H9 (cell line): ENCODE results near the gene UNC93A. TPM values are rescaled to one million over a fixed set of nuclear protein-coding genes. Genes with fewer than 3 reads are reported as not detected.

Source experiments
- DNase-seq: peaks from one replicate; pipeline ENCODE4 v3.0.0-alpha.2; 2017
- H2AFZ ChIP-seq: one replicate; pipeline ENCODE4 v1.6.1; 2013; ENCODE audit warnings: mild to moderate bottlenecking, low read length, control low read depth, moderate library complexity
- H2AK5ac ChIP-seq: 2 replicates; pipeline ENCODE4 v1.6.1; 2013; ENCODE audit warnings: low read length, control low read depth, mixed read lengths; ENCODE audit not compliant: insufficient read length
- H2BK120ac ChIP-seq: one replicate; pipeline ENCODE4 v1.6.1; 2013; ENCODE audit warnings: low read depth, mild to moderate bottlenecking, low read length, control low read depth, inconsistent platforms; ENCODE audit not compliant: poor library complexity, severe bottlenecking
- H2BK12ac ChIP-seq: 2 replicates; pipeline ENCODE4 v1.6.1; 2013; ENCODE audit warnings: low read length, control low read depth, mixed read lengths, low read depth; ENCODE audit not compliant: insufficient read length
- H2BK15ac ChIP-seq: 2 replicates; pipeline ENCODE4 v1.6.1; 2013; ENCODE audit warnings: low read depth, low read length, control low read depth
- H2BK20ac ChIP-seq: one replicate; pipeline ENCODE4 v1.6.1; 2013; ENCODE audit warnings: low read depth, mild to moderate bottlenecking, low read length, control low read depth, inconsistent platforms; ENCODE audit not compliant: poor library complexity, severe bottlenecking
- H2BK5ac ChIP-seq: 2 replicates; pipeline ENCODE4 v1.6.1; 2013; ENCODE audit warnings: low read length, control low read depth, mixed read lengths; ENCODE audit not compliant: insufficient read length
- H3K14ac ChIP-seq: 2 replicates; pipeline ENCODE4 v1.6.1; 2013; ENCODE audit warnings: low read length, control low read depth; ENCODE audit not compliant: insufficient read depth
- H3K18ac ChIP-seq: 2 replicates; pipeline ENCODE4 v1.6.1; 2013; ENCODE audit warnings: low read depth, mild to moderate bottlenecking, mixed read lengths, low read length, control low read depth; ENCODE audit not compliant: insufficient read length
- H3K23ac ChIP-seq: 2 replicates; pipeline ENCODE4 v1.6.1; 2013; ENCODE audit warnings: low read length, control low read depth, mixed read lengths, low read depth; ENCODE audit not compliant: insufficient read length
- H3K23me2 ChIP-seq: 2 replicates; pipeline ENCODE4 v1.6.1; 2013; ENCODE audit warnings: low read depth, mild to moderate bottlenecking, mixed read lengths, low read length, control low read depth; ENCODE audit not compliant: insufficient read length, poor library complexity, severe bottlenecking
- H3K27ac ChIP-seq: 2 replicates; pipeline ENCODE4 v1.5.1; 2013; ENCODE audit warnings: low read length, control low read depth, mixed read lengths, low read depth; ENCODE audit not compliant: insufficient read length
- H3K27me3 ChIP-seq: 2 replicates; pipeline ENCODE4 v1.6.1; 2013; ENCODE audit warnings: low read length, control low read depth, inconsistent platforms; ENCODE audit not compliant: insufficient read depth
- H3K4ac ChIP-seq: 2 replicates; pipeline ENCODE4 v1.6.1; 2013; ENCODE audit warnings: low read depth, mild to moderate bottlenecking, control low read depth, inconsistent platforms, low read length, moderate library complexity
- H3K4me1 ChIP-seq: 2 replicates; pipeline ENCODE4 v1.6.1; 2013; ENCODE audit warnings: low read length, control low read depth, inconsistent platforms; ENCODE audit not compliant: insufficient read depth
- H3K4me2 ChIP-seq: 2 replicates; pipeline ENCODE4 v1.6.1; 2013; ENCODE audit warnings: low read length, control low read depth, mixed read lengths; ENCODE audit not compliant: insufficient read length, insufficient read depth
- H3K56ac ChIP-seq: 2 replicates; pipeline ENCODE4 v1.6.1; 2013; ENCODE audit warnings: low read depth, mild to moderate bottlenecking, mixed read lengths, low read length, control low read depth; ENCODE audit not compliant: insufficient read length
- H3K79me1 ChIP-seq: 2 replicates; pipeline ENCODE4 v1.6.1; 2013; ENCODE audit warnings: low read depth, mild to moderate bottlenecking, moderate library complexity, low read length, control low read depth, inconsistent platforms; ENCODE audit not compliant: insufficient read depth, poor library complexity, severe bottlenecking
- H3K79me2 ChIP-seq: 2 replicates; pipeline ENCODE4 v1.6.1; 2013; ENCODE audit warnings: low read length, control low read depth, inconsistent platforms; ENCODE audit not compliant: insufficient read depth
- H3K9ac ChIP-seq: 2 replicates; pipeline ENCODE4 v1.6.1; 2013; ENCODE audit warnings: low read length, control low read depth, mixed read lengths; ENCODE audit not compliant: insufficient read length; ENCODE audit errors: extremely low read depth
- H3K9me3 ChIP-seq: one replicate; pipeline ENCODE4 v1.6.1; 2013; ENCODE audit warnings: low read depth, low read length, inconsistent platforms; ENCODE audit not compliant: control insufficient read depth
- H3T11ph ChIP-seq: one replicate; pipeline ENCODE4 v1.6.1; 2013; ENCODE audit warnings: mild to moderate bottlenecking, low read length, control low read depth, inconsistent platforms
- H4K20me1 ChIP-seq: one replicate; pipeline ENCODE4 v1.6.1; 2013; ENCODE audit not compliant: control insufficient read depth, insufficient read length, insufficient read depth
- H4K5ac ChIP-seq: 2 replicates; pipeline ENCODE4 v1.6.1; 2013; ENCODE audit warnings: low read depth, mild to moderate bottlenecking, mixed read lengths, low read length, control low read depth; ENCODE audit not compliant: insufficient read length
- H4K8ac ChIP-seq: replicated peaks from 2 replicates; pipeline ENCODE4 v1.6.1; 2013; ENCODE audit warnings: low read length, control low read depth, mixed read lengths, low read depth; ENCODE audit not compliant: insufficient read length
- H4K91ac ChIP-seq: 2 replicates; pipeline ENCODE4 v1.6.1; 2013; ENCODE audit warnings: low read depth, mild to moderate bottlenecking, moderate library complexity, mixed read lengths, low read length, control low read depth; ENCODE audit not compliant: insufficient read length
- H3K27ac Mint-ChIP-seq, 3 experiments: 2 replicates in 2 of 3; 3 replicates in 1 of 3; pipeline ENCODE4 v1.8.0; 2020 to 2021; ENCODE audit warnings: mixed read lengths in 3 of 3, mild to moderate bottlenecking in 1 of 3, moderate library complexity in 1 of 3
- H3K27me3 Mint-ChIP-seq: 2 replicates; pipeline ENCODE4 v1.8.0; 2021; ENCODE audit warnings: low read depth, mild to moderate bottlenecking, moderate library complexity, mixed read lengths
- H3K36me3 Mint-ChIP-seq, 3 experiments: 2 replicates in 2 of 3; 3 replicates in 1 of 3; pipeline ENCODE4 v1.8.0; 2020 to 2021; ENCODE audit warnings: low read depth in 3 of 3, mixed read lengths in 3 of 3; ENCODE audit not compliant: insufficient read depth in 1 of 3
- H3K4me1 Mint-ChIP-seq, 2 experiments: 2 replicates each; pipeline ENCODE4 v1.8.0; 2020; ENCODE audit warnings: mixed read lengths in 2 of 2
- H3K4me3 Mint-ChIP-seq, 2 experiments: 2 replicates in 1 of 2; 3 replicates in 1 of 2; pipeline ENCODE4 v1.8.0; 2020 to 2021; ENCODE audit warnings: mild to moderate bottlenecking in 2 of 2, mixed read lengths in 2 of 2, moderate library complexity in 1 of 2
- H3K9me3 Mint-ChIP-seq, 2 experiments: 2 replicates in 1 of 2; 3 replicates in 1 of 2; pipeline ENCODE4 v1.8.0; 2020; ENCODE audit warnings: mild to moderate bottlenecking in 2 of 2, mixed read lengths in 2 of 2, moderate library complexity in 1 of 2
- CTCF ChIP-seq: fragments of 200-600 bp; sonication (generic); conservative IDR thresholded peaks from 3 replicates; pipeline ENCODE4 v1.8.0; 2021; ENCODE audit warnings: antibody characterized with exemption, mild to moderate bottlenecking
- WGBS: extraction: QIAGEN DNeasy Blood & Tissue Kit; methylation state at CpG from one replicate; pipeline ENCODE4 v1.1.7; 2013; ENCODE audit warnings: missing lambda C conversion rate, low lambda C conversion rate, mixed read lengths; ENCODE audit not compliant: insufficient read length; ENCODE audit errors: extremely low coverage; 5-methylcytosine and 5-hydroxymethylcytosine counted together
- total RNA-seq: library from RNA; stranded (reverse); gene quantifications from 2 replicates; pipeline ENCODE4 v1.2.1, GENCODE V29; 2021

UNC93A gene
- total RNA-seq, 1 experiment from 2014 or later = 0.70 TPM

- H4K8ac ChIP-seq = no peak overlapping the region
- H4K20me1 ChIP-seq = no peaks in the 10 kb centered on the region
- H3K27ac ChIP-seq = no peak overlapping the region
- H3K9ac ChIP-seq = no peak overlapping the region
- H3K27me3 ChIP-seq = no peaks in the 10 kb centered on the region; the same call in 1 of the 2 replicates
- no peak overlapping the region for H3T11ph ChIP-seq
- H3K79me1 ChIP-seq = no peaks in the 10 kb centered on the region
- WGBS = no CpG with 5 or more reads among the region's 5 CpGs
- Mint-ChIP-seq H3K4me3 (no peak overlapping the region), H3K27me3 (peaks cover 26% of the 10 kb centered on the region), H3K36me3 (peaks cover 3 to 7% (median 3%) of the 10 kb centered on the region in 3 experiments; a peak in 6 of 7 replicates), H3K27ac (no peak overlapping the region), H3K4me1 (peaks cover 21 to 28% of the 10 kb centered on the region in 2 experiments), H3K9me3 (peaks cover 5 to 6% of the 10 kb centered on the region in 2 experiments; a peak in 3 of 5 replicates)
- no peak overlapping the region for H3K4ac ChIP-seq
- H2BK12ac ChIP-seq = no peak overlapping the region
- H3K56ac ChIP-seq = no peak overlapping the region
- H2AFZ ChIP-seq = no peak overlapping the region
- H4K91ac ChIP-seq = no peak overlapping the region
- H3K18ac ChIP-seq = no peak overlapping the region
- DNase-seq = no peak
- no peak overlapping the region for H2BK5ac ChIP-seq
- H2BK120ac ChIP-seq = no peak overlapping the region
- H2BK15ac ChIP-seq = no peak overlapping the region
- H4K5ac ChIP-seq = no peak overlapping the region
- H3K9me3 ChIP-seq = no peaks in the 10 kb centered on the region
- no peaks in the 10 kb centered on the region for H3K23me2 ChIP-seq
- no peak overlapping the region for H3K4me2 ChIP-seq
- H2AK5ac ChIP-seq = no peak overlapping the region
- no peak for TF ChIP-seq CTCF
- peaks cover 5% of the 10 kb centered on the region; the same call in 1 of the 2 replicates for H3K4me1 ChIP-seq
- H3K79me2 ChIP-seq = no peaks in the 10 kb centered on the region
- no peak overlapping the region for H2BK20ac ChIP-seq
- no peak overlapping the region for H3K23ac ChIP-seq
- H3K14ac ChIP-seq = no peak overlapping the region
Observed at GRCh38 chr6:167296293-167296690, 5.2 kb downstream of the UNC93A start.
